ENCODE data around the gene UBE2K. TPM values are rescaled to one million over a fixed set of nuclear protein-coding genes. Genes with fewer than 3 reads are reported as not detected.

Gene UBE2K
- total RNA-seq, 2 experiments from 2014 or later, result 92.7 to 102 TPM

DNA sequence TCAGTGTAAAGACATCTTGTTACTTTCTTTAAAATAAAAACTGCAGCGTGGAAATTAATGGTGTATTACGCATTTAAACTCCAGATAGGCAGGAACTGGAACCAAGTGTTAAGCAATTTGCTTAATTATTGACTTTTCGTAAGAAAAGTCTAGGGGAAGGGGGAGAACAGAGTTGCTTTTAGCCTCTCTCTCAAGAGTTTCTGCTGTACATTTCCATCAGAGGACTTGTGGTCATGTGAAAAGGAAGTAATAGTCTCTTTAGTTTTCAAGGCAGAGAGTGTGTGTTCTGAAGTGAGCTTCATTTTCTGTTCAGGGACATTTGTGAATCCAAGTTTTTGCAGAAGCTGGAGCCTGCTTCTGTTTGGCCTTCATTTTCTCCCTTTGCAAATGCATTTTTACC lies 127.2 kb downstream of the UBE2K start:
- Mint-ChIP-seq H3K27ac (no peak overlapping the region), H3K9me3 (no peaks in the 10 kb centered on the region), H3K4me1 (peaks cover 3% of the 10 kb centered on the region), H3K36me3 (peaks cover 17% of the 10 kb centered on the region), H3K27me3 (no peaks in the 10 kb centered on the region), H3K4me3 (no peak overlapping the region)
- DNase-seq, result no peak

DNA sequence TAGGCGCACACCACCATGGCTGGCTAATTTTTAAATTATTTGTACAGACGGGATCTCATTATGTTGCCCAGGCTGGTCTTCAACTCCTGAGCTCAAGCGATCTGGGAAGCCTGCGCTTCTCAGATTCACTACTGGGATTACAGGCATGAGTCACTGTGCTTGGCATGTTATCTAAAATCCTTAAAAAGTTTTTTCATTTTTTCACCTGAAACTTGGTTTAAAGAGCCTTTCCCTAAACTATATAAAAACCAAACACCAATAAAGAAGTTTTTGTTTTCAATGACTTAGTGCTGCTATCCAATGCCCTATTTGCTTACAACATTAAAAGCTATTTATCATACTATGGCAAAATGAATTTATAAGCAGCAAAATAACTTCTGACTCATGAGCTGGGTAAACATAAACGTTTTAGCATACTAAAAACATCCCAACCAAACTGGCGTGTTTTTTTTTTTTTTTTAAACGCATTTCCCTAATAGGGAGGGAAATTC lies 127.8 kb downstream of the UBE2K start:
- Mint-ChIP-seq H3K9me3 (no peaks in the 10 kb centered on the region), H3K36me3 (peaks cover 19% of the 10 kb centered on the region), H3K4me3 (no peak overlapping the region), H3K27ac (no peak overlapping the region), H3K4me1 (peaks cover 3% of the 10 kb centered on the region), H3K27me3 (no peaks in the 10 kb centered on the region)
- DNase-seq, result no peak

Other genes starting within 250 kb of the UBE2K start
- 1,000 to 10,000 TPM; 1,739 to 1,814 TPM for gene RPL9, start 239.2 kb upstream of the UBE2K start, total RNA-seq
- 10 to 100 TPM; 44.1 to 46.3 TPM for gene LIAS, start 239.1 kb upstream of the UBE2K start, total RNA-seq
- 10 to 100 TPM; 29.7 to 34.8 TPM for gene UGDH, start 170.7 kb upstream of the UBE2K start, total RNA-seq
- under 1 TPM; 0.36 to 0.62 TPM for gene SMIM14, start 59.3 kb upstream of the UBE2K start, total RNA-seq